NCI-H526 (cell line): ENCODE measurements around the gene KCNAB2.
A peak's percentile ranks its signal among the peaks of the same experiment; 100 is the strongest.
"Not testable (repeated sequence)": the region's sequence is repeated elsewhere in the genome, so short reads cannot be mapped to it uniquely, and the experiment has no call there.

Experiments used
- DNase-seq, 2 experiments: peaks; one replicate each; lab custom pipeline; 2025; lab: John Stamatoyannopoulos, UW

KCNAB2 gene

GRCh38 chr1:6054596-6054995 lies 8.9 kb downstream of the KCNAB2 start:
- DNase-seq: no peak

DNA sequence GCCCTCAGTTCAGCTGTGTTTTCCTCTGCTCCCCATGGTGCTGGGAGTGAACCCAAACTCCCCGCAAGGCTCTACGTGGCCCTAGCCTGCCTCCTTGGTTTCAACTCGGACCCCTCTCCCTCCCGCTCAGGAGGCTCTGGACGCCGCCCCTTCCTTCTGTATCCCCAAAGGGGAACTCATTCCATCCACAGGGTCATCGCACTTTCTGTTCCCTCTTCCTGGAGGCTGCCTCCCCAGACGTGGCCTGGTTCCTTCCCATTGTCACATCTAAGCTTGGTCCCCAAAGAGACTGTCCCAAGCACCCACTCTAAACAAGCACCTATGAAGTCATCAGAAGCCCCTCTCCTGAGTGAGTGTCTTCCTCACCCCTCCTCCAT lies 10.9 kb downstream of the KCNAB2 start:
- DNase-seq: no peak

GRCh38 chr1:6057170-6057845 lies 11.6 kb downstream of the KCNAB2 start:
- no peak for DNase-seq

- DNase-seq: no peak
Observed at GRCh38 chr1:6059866-6060265, 14.2 kb downstream of the KCNAB2 start.

DNA sequence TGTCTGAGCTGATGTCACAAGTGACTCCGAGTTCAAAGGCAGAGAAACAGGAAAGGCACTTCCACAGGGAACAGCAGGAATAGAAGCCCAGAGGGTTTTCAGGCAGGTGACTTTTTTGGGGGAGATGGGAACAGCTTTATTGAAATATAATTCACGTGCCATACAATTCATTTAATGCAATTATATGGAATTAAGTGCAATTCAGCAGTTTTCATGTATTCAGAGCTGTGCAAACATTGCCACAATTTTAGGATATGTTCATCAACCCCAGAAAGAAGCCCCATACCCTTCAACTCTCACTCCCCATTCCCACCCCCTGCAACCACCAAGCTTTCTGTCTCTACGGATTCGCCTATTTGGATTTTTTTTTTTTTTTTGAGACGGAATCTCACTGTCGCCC lies 17.0 kb downstream of the KCNAB2 start:
- DNase-seq: no peak

DNA sequence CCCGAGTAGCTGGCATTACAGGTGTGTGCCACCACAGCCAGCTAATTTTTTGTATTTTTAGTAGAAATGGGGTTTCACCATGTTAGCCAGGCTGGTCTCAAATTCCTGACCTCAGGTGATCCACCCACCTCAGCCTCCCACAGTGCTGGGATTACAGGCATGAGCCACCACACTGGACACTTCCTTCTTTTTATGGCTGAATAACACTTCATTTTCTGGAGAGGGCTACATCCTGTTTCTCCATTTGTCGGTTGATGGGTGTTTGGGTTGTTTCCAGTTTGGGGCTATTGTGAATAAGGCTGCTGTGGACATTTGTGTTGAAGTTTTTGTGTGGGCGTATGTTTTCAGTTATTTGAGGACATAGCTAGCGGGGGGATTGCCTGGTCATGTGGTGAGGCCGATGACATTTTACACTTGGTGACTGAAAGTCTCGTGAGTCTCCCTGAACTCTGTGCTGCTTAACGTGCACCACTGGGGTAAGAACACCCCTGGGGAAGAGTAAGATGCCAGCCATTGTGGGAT lies 17.9 kb downstream of the KCNAB2 start:
- not testable (repeated sequence) for DNase-seq

GRCh38 chr1:6065093-6065858 lies 19.6 kb downstream of the KCNAB2 start:
- DNase-seq: no peak

DNA sequence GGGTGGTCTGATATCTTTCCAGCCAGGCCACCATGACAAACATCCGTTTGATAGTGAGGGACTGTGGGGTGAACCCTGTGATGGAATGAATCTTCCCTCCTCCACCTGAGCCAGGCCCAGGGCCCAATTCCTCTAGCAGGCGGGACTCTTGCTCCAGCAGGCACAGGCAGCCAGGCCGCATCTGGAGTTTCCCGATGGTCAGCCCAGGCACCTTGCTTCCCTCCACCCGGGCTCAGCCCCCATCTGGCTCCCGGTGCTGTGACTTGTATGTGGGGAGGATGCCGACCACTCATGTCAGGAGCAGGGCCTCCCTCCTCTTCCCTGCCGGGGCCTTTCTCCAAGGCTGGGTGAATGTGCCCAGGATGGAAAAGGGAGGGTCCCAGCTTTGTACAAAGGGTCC lies 21.0 kb downstream of the KCNAB2 start:
- DNase-seq: no peak

GRCh38 chr1:6068073-6068472 lies 22.4 kb downstream of the KCNAB2 start:
- no peak for DNase-seq

DNA sequence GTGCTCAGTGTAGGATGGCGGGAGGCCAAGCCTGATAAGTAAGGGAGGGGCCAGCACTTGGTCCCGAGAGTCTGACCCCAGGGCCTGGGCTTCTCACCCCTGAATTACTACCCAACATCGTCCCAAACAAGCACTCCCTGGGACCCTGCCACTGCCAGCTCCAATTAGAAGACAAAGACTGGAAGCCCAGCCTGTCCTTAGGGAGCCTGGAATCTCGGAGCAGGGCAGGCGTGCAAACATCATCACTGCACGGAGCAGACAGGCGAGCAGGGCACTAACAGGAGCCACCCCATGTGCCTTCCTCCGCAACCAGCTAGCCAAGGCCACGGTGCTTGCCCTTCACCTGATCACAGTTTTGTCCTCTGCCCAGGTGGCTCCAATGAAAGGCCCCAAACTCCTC lies 23.2 kb downstream of the KCNAB2 start:
- no peak for DNase-seq

GRCh38 chr1:6069573-6069972 lies 23.9 kb downstream of the KCNAB2 start:
- no peak for DNase-seq

- no peak for DNase-seq
Observed at GRCh38 chr1:6070450-6070974, 24.8 kb downstream of the KCNAB2 start.

GRCh38 chr1:6071219-6071618 lies 25.5 kb downstream of the KCNAB2 start:
- DNase-seq: no peak

DNA sequence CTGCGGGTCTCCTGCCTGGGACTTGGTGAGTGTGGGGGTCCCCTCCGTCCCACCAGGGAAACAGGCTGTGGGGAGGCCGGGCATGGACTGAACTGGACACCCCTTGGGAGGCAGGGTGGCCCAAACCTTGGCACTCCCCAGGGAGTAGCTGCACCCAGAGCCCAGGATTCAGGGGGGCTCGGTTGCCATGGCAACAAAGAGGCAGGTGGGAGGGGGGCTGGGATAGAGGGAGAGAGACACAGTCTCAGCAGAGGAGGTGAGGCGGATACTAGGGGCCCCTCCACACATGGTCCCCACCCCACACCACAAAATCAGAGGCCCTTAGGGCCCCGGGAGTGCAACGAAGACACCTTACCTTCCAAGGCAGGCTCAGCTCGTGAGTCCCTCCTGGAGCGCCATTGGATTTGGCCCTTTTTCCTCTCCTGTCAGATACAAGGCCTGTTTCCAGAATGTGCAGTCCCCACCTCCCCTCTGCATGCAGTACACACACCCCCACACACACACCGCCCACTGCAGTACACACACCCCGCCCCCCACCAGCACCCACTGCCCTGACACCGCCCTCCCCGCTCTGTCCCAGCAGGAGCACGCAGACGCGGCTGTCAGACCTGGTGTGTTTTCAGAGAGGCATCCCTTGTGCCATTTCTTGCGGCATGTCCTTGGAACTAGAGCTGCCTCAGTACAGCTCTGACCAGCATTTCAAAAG lies 27.2 kb downstream of the KCNAB2 start:
- DNase-seq: no peak

DNA sequence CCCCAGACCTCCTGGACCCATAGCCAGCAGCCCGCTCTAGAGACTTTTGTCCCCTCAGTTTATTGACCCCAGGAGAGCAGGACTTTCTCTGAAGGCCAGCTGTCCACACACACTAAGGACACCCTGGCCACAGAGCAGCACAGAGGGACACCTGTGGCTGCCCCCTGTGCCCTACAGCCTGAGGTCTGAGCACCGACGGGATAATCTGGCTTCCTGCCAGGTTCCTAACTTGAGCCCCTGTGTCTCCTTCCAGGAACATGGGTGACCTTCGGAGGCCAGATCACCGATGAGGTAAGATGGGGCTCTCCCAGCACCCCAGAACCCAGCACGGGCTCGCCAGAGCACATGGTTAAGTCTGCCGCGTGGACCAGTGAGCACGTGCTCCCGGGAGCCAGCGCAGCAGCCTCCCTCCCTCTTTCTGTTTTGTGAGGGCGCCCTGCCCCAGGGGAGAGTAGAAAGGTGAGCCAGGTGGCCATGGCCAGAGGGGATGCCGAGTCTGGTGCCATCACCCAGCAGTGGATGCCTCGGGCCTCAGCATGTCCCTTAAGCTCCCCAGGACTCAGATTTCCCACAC lies 27.9 kb downstream of the KCNAB2 start:
- no peak for DNase-seq

DNA sequence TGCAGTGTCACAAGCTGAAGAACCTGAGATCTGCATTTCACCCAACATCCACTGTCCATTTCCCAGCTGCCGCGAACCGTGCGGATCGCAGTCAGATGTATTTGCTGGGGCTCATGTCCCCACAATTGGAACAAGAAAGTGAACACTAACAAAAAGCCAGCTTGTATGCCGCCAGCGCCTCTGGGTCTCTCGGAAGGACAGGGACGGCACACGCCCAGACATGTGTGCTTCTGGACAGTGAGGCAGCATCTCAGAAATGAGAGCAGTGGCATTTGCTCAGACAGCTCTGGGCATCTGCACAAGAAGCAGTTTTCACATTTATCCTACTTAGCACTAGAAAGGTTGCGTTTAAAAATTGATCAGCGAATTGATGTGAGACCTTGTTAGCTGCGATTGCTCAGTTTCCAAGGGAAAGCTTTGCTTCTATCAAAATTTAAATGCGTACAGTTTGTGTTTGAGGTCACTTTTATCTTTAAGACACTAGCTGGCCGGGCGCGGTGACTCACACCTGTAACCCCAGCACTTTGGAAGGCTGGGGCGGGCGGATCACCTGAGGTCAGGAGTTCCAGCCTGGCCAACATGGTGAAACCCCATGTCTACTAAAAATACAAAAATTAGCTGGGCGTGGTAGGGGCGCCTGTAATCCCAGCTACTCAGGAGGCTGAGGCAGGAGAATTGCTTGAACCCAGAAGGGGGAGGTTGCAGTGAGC lies 28.7 kb downstream of the KCNAB2 start:
- DNase-seq: no peak

- peak in 1 of 2 experiments; percentile 18 for DNase-seq
Observed at GRCh38 chr1:6075748-6076147, 30.1 kb downstream of the KCNAB2 start.

- not testable (repeated sequence) for DNase-seq
Observed at GRCh38 chr1:6077061-6077460, 31.4 kb downstream of the KCNAB2 start.

DNA sequence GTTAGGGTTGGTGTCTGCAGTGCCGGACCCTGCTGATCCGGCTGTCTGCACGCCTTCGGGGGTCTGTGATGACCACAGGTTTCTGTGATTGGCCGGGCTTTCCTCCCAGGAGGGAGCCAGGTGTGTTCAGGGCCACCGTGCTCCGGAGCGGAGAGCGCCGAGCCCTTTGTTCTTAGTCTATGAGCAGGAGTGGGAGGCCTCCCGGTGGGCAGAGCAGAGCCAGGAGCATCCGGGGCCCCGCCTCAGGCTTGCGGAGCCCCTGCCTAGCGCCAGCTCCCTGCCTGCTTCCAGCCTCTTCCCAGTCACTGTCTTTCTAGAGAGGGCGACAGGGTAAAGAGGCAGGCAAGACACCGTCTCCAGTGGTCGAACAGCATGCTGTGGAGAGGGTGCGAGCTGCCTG lies 31.8 kb downstream of the KCNAB2 start:
- no peak for DNase-seq

- DNase-seq: no peak
Observed at GRCh38 chr1:6077919-6078318, 32.2 kb downstream of the KCNAB2 start.

- peak in 1 of 2 experiments; percentile 29 for DNase-seq
Observed at GRCh38 chr1:6080469-6080868, 34.8 kb downstream of the KCNAB2 start.

DNA sequence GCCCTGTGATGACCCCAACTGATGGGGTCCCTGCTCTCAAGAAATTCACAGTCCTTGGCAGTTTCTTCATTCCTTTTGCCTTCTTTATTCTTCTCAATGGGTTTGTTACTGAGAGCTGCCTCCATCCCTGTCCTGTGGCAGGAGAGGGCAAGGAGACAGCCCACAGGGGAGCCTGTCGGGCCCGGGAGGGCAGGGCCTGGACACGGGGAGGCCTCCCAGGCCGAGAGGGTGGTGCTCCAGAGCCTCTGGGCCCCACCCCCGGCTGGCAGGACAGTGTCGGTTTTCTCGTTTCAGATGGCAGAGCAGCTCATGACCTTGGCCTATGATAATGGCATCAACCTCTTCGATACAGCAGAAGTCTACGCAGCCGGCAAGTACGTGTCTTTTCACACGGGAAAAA lies 36.2 kb downstream of the KCNAB2 start:
- DNase-seq: no peak
